ENCODE data around the gene CRYBA4. TPM values are rescaled to one million over a fixed set of nuclear protein-coding genes. Genes with fewer than 3 reads are reported as not detected.

Gene CRYBA4
- total RNA-seq, 2 experiments from 2014 or later: not detected

GRCh38 chr22:26619510-26619909, 2.3 kb upstream of the CRYBA4 start:
- H3K4me1 Mint-ChIP-seq (ENCODE audit: low read depth): no peaks in the 10 kb centered on the region
- TF ChIP-seq CTCF (IDR thresholded peaks at IDR 0.05): no peak
- H3K9me3 Mint-ChIP-seq: no peaks in the 10 kb centered on the region
- Histone ChIP-seq H3K36me3 (ENCODE audit: insufficient read depth, low read length) (no peaks in the 10 kb centered on the region), H3K9me3 (ENCODE audit: control insufficient read depth in 1 of 2, insufficient read depth in 1 of 2, low read length in 2 of 2) (no peaks in the 10 kb centered on the region), H3K4me3 (ENCODE audit: low read length) (no peak overlapping the region), H3K27ac (ENCODE audit: low read depth in 1 of 2, low read length in 2 of 2) (no peak overlapping the region), H3K27me3 (ENCODE audit: control insufficient read depth in 1 of 2, insufficient read depth in 2 of 2, low read length in 2 of 2) (no peaks in the 10 kb centered on the region), H3K4me1 (ENCODE audit: insufficient read depth, low read length) (peaks cover 3% of the 10 kb centered on the region)
- ChIA-PET CTCF (no interaction called here), POLR2A (no interaction called here)
- DNase-seq (no peak), ATAC-seq (ENCODE audit: poor library complexity) (no peak)
- intact Hi-C loops (cut with DNase I, micrococcal nuclease): no loop called here
- no peak overlapping the region for H3K4me3 Mint-ChIP-seq
- no peak overlapping the region for H3K27ac Mint-ChIP-seq
- no peaks in the 10 kb centered on the region for H3K36me3 Mint-ChIP-seq (ENCODE audit: low read depth)
- H3K27me3 Mint-ChIP-seq: no peaks in the 10 kb centered on the region

DNA sequence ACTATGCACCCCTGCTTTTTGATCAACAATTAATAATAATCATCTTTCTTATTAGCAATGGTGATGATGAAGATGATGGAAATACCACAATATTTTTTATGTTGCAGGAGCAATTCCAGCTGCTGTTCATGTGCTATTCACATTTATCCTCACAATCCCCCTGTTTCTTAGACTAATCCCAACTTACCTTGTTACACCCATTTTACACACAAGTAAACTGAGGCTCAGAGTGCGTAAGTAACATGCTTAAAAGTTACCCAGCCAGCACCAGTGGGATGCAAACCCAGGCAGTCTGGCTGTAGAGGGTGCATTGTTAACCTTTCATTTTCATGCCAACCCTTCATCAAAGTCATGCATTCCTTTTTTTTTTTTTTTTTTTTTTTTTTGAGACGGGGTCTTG, 1.6 kb upstream of the CRYBA4 start:
- ChIA-PET POLR2A (no interaction called here), CTCF (no interaction called here)
- H3K27ac Mint-ChIP-seq: no peak overlapping the region
- H3K36me3 Mint-ChIP-seq (ENCODE audit: low read depth): no peaks in the 10 kb centered on the region
- intact Hi-C loops (cut with DNase I, micrococcal nuclease): no loop called here
- Histone ChIP-seq H3K4me1 (ENCODE audit: insufficient read depth, low read length) (peaks cover under 1% of the 10 kb centered on the region), H3K36me3 (ENCODE audit: insufficient read depth, low read length) (no peaks in the 10 kb centered on the region), H3K4me3 (ENCODE audit: low read length) (no peak overlapping the region), H3K27me3 (ENCODE audit: control insufficient read depth in 1 of 2, insufficient read depth in 2 of 2, low read length in 2 of 2) (no peaks in the 10 kb centered on the region), H3K27ac (ENCODE audit: low read depth in 1 of 2, low read length in 2 of 2) (no peak overlapping the region), H3K9me3 (ENCODE audit: control insufficient read depth in 1 of 2, insufficient read depth in 1 of 2, low read length in 2 of 2) (no peaks in the 10 kb centered on the region)
- H3K9me3 Mint-ChIP-seq: no peaks in the 10 kb centered on the region
- no peaks in the 10 kb centered on the region for H3K4me1 Mint-ChIP-seq (ENCODE audit: low read depth)
- ATAC-seq (ENCODE audit: poor library complexity) (no peak), DNase-seq (no peak)
- no peak overlapping the region for H3K4me3 Mint-ChIP-seq
- no peak for TF ChIP-seq CTCF (IDR thresholded peaks at IDR 0.05)
- H3K27me3 Mint-ChIP-seq: no peaks in the 10 kb centered on the region

GRCh38 chr22:26623984-26624383, 2.2 kb downstream of the CRYBA4 start:
- H3K27ac Mint-ChIP-seq: no peak overlapping the region
- H3K9me3 Mint-ChIP-seq: no peaks in the 10 kb centered on the region
- Histone ChIP-seq H3K36me3 (ENCODE audit: insufficient read depth, low read length) (no peaks in the 10 kb centered on the region), H3K9me3 (ENCODE audit: control insufficient read depth in 1 of 2, insufficient read depth in 1 of 2, low read length in 2 of 2) (no peaks in the 10 kb centered on the region), H3K27ac (ENCODE audit: low read depth in 1 of 2, low read length in 2 of 2) (no peak overlapping the region), H3K4me1 (ENCODE audit: insufficient read depth, low read length) (no peaks in the 10 kb centered on the region), H3K27me3 (ENCODE audit: control insufficient read depth in 1 of 2, insufficient read depth in 2 of 2, low read length in 2 of 2) (no peaks in the 10 kb centered on the region), H3K4me3 (ENCODE audit: low read length) (no peak overlapping the region)
- H3K4me1 Mint-ChIP-seq (ENCODE audit: low read depth): no peaks in the 10 kb centered on the region
- no peak for TF ChIP-seq CTCF (IDR thresholded peaks at IDR 0.05)
- no peaks in the 10 kb centered on the region for H3K36me3 Mint-ChIP-seq (ENCODE audit: low read depth)
- H3K4me3 Mint-ChIP-seq: no peak overlapping the region
- DNase-seq (no peak), ATAC-seq (ENCODE audit: poor library complexity) (no peak)
- POLR2A ChIA-PET: no interaction called here
- CTCF ChIA-PET: interaction anchor here (1.0 kb wide), 1 partner anchor 18 kb away, joined by 3 read pairs; no protein-coding TSS in a partner anchor
- H3K27me3 Mint-ChIP-seq: no peaks in the 10 kb centered on the region
- intact Hi-C loops (cut with DNase I, micrococcal nuclease): no loop called here
